ENCODE data around the gene APRT.

The APRT gene

GRCh38 chr16:88798772-88799455 lies 12.8 kb downstream of the APRT start:
- no peak for TF ChIP-seq SPI1 (IDR thresholded peaks at IDR 0.05; ENCODE audit: borderline replicate concordance, low read depth)
- no peak for TF ChIP-seq POLR2AphosphoS5 (IDR thresholded peaks at IDR 0.05; ENCODE audit: low read depth)
- no peak for TF ChIP-seq GABPA (IDR thresholded peaks at IDR 0.05; ENCODE audit: low read depth)
- no peak for TF ChIP-seq REST (IDR thresholded peaks at IDR 0.05; ENCODE audit: insufficient replicate concordance, low read depth)
- TF ChIP-seq CTCF (IDR thresholded peaks at IDR 0.05; ENCODE audit: insufficient read depth, low read length) = no peak
- Histone ChIP-seq H3K27ac (replicated peaks) (peak overlapping the region; percentile 99), H3K27me3 (ENCODE audit: insufficient read depth, poor library complexity, severe bottlenecking) (no peaks in the 10 kb centered on the region), H3K4me3 (replicated peaks; ENCODE audit: insufficient read depth, low read length) (no peak overlapping the region)
- peak in 1 of 2 experiments; percentile 37 for DNase-seq (ENCODE audit: low read depth in 1 of 2, low spot score in 1 of 2)

GRCh38 chr16:88798073-88798472 lies 13.7 kb downstream of the APRT start:
- Histone ChIP-seq H3K27ac (replicated peaks) (no peak overlapping the region), H3K27me3 (ENCODE audit: insufficient read depth, poor library complexity, severe bottlenecking) (no peaks in the 10 kb centered on the region), H3K4me3 (replicated peaks; ENCODE audit: insufficient read depth, low read length) (no peak overlapping the region)
- no peak for TF ChIP-seq GABPA (IDR thresholded peaks at IDR 0.05; ENCODE audit: low read depth)
- no peak for TF ChIP-seq SPI1 (IDR thresholded peaks at IDR 0.05; ENCODE audit: borderline replicate concordance, low read depth)
- TF ChIP-seq POLR2AphosphoS5 (IDR thresholded peaks at IDR 0.05; ENCODE audit: low read depth) = no peak
- TF ChIP-seq CTCF (IDR thresholded peaks at IDR 0.05; ENCODE audit: insufficient read depth, low read length) = no peak
- no peak for TF ChIP-seq REST (IDR thresholded peaks at IDR 0.05; ENCODE audit: insufficient replicate concordance, low read depth)
- DNase-seq (ENCODE audit: low read depth in 1 of 2, low spot score in 1 of 2) = no peak

GRCh38 chr16:88796278-88796677 lies 15.4 kb downstream of the APRT start:
- DNase-seq (ENCODE audit: low read depth in 1 of 2, low spot score in 1 of 2) = no peak
- no peak for TF ChIP-seq POLR2AphosphoS5 (IDR thresholded peaks at IDR 0.05; ENCODE audit: low read depth)
- H3K27ac ChIP-seq (replicated peaks) = peak overlapping the region; percentile 97

GRCh38 chr16:88793251-88793954 lies 18.3 kb downstream of the APRT start:
- TF ChIP-seq SPI1 (IDR thresholded peaks at IDR 0.05; ENCODE audit: borderline replicate concordance, low read depth) = no peak
- peak; percentile 54; the same call in 1 of the 2 replicates for TF ChIP-seq POLR2AphosphoS5 (IDR thresholded peaks at IDR 0.05; ENCODE audit: low read depth)
- no peaks in the 10 kb centered on the region for H3K27me3 ChIP-seq (ENCODE audit: insufficient read depth, poor library complexity, severe bottlenecking)
- H3K27ac ChIP-seq (replicated peaks) = peak overlapping the region; percentile 97
- peak overlapping the region; percentile 26 for H3K4me3 ChIP-seq (replicated peaks; ENCODE audit: insufficient read depth, low read length)
- peak in 1 of 2 experiments; percentile 66 for DNase-seq (ENCODE audit: low read depth in 1 of 2, low spot score in 1 of 2)

More at GRCh38 chr16:88796278-88796677, 15.4 kb downstream of the APRT start:
- Histone ChIP-seq H3K27me3 (ENCODE audit: insufficient read depth, poor library complexity, severe bottlenecking) (no peaks in the 10 kb centered on the region), H3K4me3 (replicated peaks; ENCODE audit: insufficient read depth, low read length) (no peak overlapping the region)
